Activated CD4-positive, alpha-beta memory T cell treated with anti-CD3 and anti-CD28 coated beads, Interleukin-2, amount 10 ng/mL, durations not matched to agents 7 days and 5 days (primary cell): ENCODE measurements around the gene RAB5A. TPM values are rescaled to one million over a fixed set of nuclear protein-coding genes. Genes with fewer than 3 reads are reported as not detected.
"Not testable (repeated sequence)": the region's sequence is repeated elsewhere in the genome, so short reads cannot be mapped to it uniquely, and the experiment has no call there.

Source experiments
- CTCF ChIA-PET: fragments of 350-600 bp; sonication (Branson Sonifier 250); formaldehyde crosslinking; loops from one replicate; lab custom pipeline; 2021; ENCODE audit warnings: antibody characterized with exemption, inconsistent platforms; lab: Charles Lee
- POLR2A ChIA-PET: fragments of 350-600 bp; sonication (Branson Sonifier 250); formaldehyde crosslinking; loops from one replicate; lab custom pipeline; 2021; ENCODE audit warnings: antibody characterized with exemption; lab: Charles Lee
- DNase-seq: peaks from one replicate; pipeline ENCODE4 v3.0.0-alpha.2; 2020
- H3K27ac Mint-ChIP-seq: one replicate; pipeline ENCODE4 v1.8.0; 2021; ENCODE audit warnings: mild to moderate bottlenecking, mixed read lengths
- H3K27me3 Mint-ChIP-seq: one replicate; pipeline ENCODE4 v1.8.0; 2021; ENCODE audit warnings: mixed read lengths
- H3K36me3 Mint-ChIP-seq: one replicate; pipeline ENCODE4 v1.8.0; 2021; ENCODE audit warnings: low read depth, mixed read lengths
- H3K4me1 Mint-ChIP-seq: one replicate; pipeline ENCODE4 v1.8.0; 2021; ENCODE audit warnings: mixed read lengths
- H3K4me3 Mint-ChIP-seq: one replicate; pipeline ENCODE4 v1.8.0; 2021; ENCODE audit warnings: mild to moderate bottlenecking, mixed read lengths
- H3K9me3 Mint-ChIP-seq: one replicate; pipeline ENCODE4 v1.8.0; 2021; ENCODE audit warnings: mixed read lengths
- total RNA-seq, 2 experiments: library from RNA; stranded (reverse); gene quantifications; one replicate each; pipeline ENCODE4 v1.2.3, GENCODE V29; 2021

RAB5A gene
- total RNA-seq, 2 experiments from 2014 or later, result 60.0 to 64.5 TPM

GRCh38 chr3:20012164-20012563 is 65.3 kb downstream of the RAB5A start, which contains the start of gene PP2D1:
TSS of gene PP2D1 (minus strand) at chr3:20012264. CDS start at chr3:20012072, 192 bp downstream.
- no peak for DNase-seq
- no peaks in the 10 kb centered on the region for H3K9me3 Mint-ChIP-seq
- no peaks in the 10 kb centered on the region for H3K36me3 Mint-ChIP-seq
- POLR2A ChIA-PET, result no interaction called here
- H3K4me3 Mint-ChIP-seq, result no peak within 1 kb of the TSS
- CTCF ChIA-PET, result no interaction called here
- no peak within 1 kb of the TSS for H3K27ac Mint-ChIP-seq
- no peaks in the 10 kb centered on the region for H3K4me1 Mint-ChIP-seq
- H3K27me3 Mint-ChIP-seq, result no peaks in the 10 kb centered on the region

GRCh38 chr3:20013396-20013795 is 66.5 kb downstream of the RAB5A start:
- Mint-ChIP-seq H3K4me3 (no peak overlapping the region), H3K27ac (no peak overlapping the region), H3K9me3 (no peaks in the 10 kb centered on the region), H3K27me3 (no peaks in the 10 kb centered on the region), H3K36me3 (no peaks in the 10 kb centered on the region), H3K4me1 (no peaks in the 10 kb centered on the region)
- ChIA-PET POLR2A (no interaction called here), CTCF (no interaction called here)
- no peak for DNase-seq

GRCh38 chr3:20015525-20015924 is 68.6 kb downstream of the RAB5A start:
- Mint-ChIP-seq H3K27ac (no peak overlapping the region), H3K4me1 (no peaks in the 10 kb centered on the region), H3K4me3 (no peak overlapping the region), H3K27me3 (no peaks in the 10 kb centered on the region), H3K9me3 (no peaks in the 10 kb centered on the region), H3K36me3 (no peaks in the 10 kb centered on the region)
- POLR2A ChIA-PET, result no interaction called here
- CTCF ChIA-PET, result interaction anchor here (0.7 kb wide), 1 partner anchor 169 kb away, joined by 3 read pairs; no protein-coding TSS in a partner anchor
- no peak for DNase-seq

- CTCF ChIA-PET, result interaction anchor here (0.7 kb wide), 1 partner anchor 168 kb away, joined by 3 read pairs; no protein-coding TSS in a partner anchor
- POLR2A ChIA-PET, H3K27ac Mint-ChIP-seq, H3K9me3 Mint-ChIP-seq, H3K4me1 Mint-ChIP-seq, DNase-seq, H3K27me3 Mint-ChIP-seq, H3K36me3 Mint-ChIP-seq, H3K4me3 Mint-ChIP-seq: not testable (repeated sequence)
These were observed 69.2 kb downstream of the RAB5A start for GRCh38 chr3:20016076-20016475.

- POLR2A ChIA-PET, result no interaction called here
- peaks cover 7% of the 10 kb centered on the region for H3K4me1 Mint-ChIP-seq
- no peaks in the 10 kb centered on the region for H3K9me3 Mint-ChIP-seq
- no peak overlapping the region for H3K4me3 Mint-ChIP-seq
- DNase-seq, result no peak
- no peaks in the 10 kb centered on the region for H3K36me3 Mint-ChIP-seq
- CTCF ChIA-PET, result no interaction called here
- no peak overlapping the region for H3K27ac Mint-ChIP-seq
- no peaks in the 10 kb centered on the region for H3K27me3 Mint-ChIP-seq
These were observed 76.2 kb downstream of the RAB5A start for GRCh38 chr3:20022954-20023622.

- H3K4me3 Mint-ChIP-seq, result no peak overlapping the region
- H3K36me3 Mint-ChIP-seq, result no peaks in the 10 kb centered on the region
- ChIA-PET POLR2A (no interaction called here), CTCF (interaction anchor here (1.0 kb wide), 1 partner anchor 11 kb away, joined by 3 read pairs; no protein-coding TSS in a partner anchor)
- DNase-seq, result no peak
- no peaks in the 10 kb centered on the region for H3K27me3 Mint-ChIP-seq
- no peaks in the 10 kb centered on the region for H3K9me3 Mint-ChIP-seq
- H3K4me1 Mint-ChIP-seq, result peaks cover 7% of the 10 kb centered on the region
- H3K27ac Mint-ChIP-seq, result no peak overlapping the region
These were observed 76.9 kb downstream of the RAB5A start for GRCh38 chr3:20023623-20024405.

- Mint-ChIP-seq H3K27me3 (no peaks in the 10 kb centered on the region), H3K4me3 (no peak overlapping the region), H3K27ac (no peak overlapping the region), H3K9me3 (no peaks in the 10 kb centered on the region), H3K36me3 (no peaks in the 10 kb centered on the region), H3K4me1 (peaks cover 7% of the 10 kb centered on the region)
- ChIA-PET POLR2A (no interaction called here), CTCF (no interaction called here)
- no peak for DNase-seq
These were observed 80.2 kb downstream of the RAB5A start for GRCh38 chr3:20027136-20027535.

GRCh38 chr3:20028905-20029331 is 82.0 kb downstream of the RAB5A start:
- CTCF ChIA-PET, result no interaction called here
- POLR2A ChIA-PET, result no interaction called here
- Mint-ChIP-seq H3K4me1 (peaks cover 7% of the 10 kb centered on the region), H3K9me3 (no peaks in the 10 kb centered on the region), H3K27me3 (no peaks in the 10 kb centered on the region), H3K27ac (no peak overlapping the region), H3K36me3 (no peaks in the 10 kb centered on the region), H3K4me3 (no peak overlapping the region)
- no peak for DNase-seq

- H3K4me3 Mint-ChIP-seq, POLR2A ChIA-PET, H3K4me1 Mint-ChIP-seq, H3K9me3 Mint-ChIP-seq, CTCF ChIA-PET, DNase-seq, H3K27me3 Mint-ChIP-seq, H3K36me3 Mint-ChIP-seq, H3K27ac Mint-ChIP-seq: not testable (repeated sequence)
These were observed 85.0 kb downstream of the RAB5A start for GRCh38 chr3:20031939-20032338.

Other genes starting within 250 kb of the RAB5A start
- under 1 TPM in 1 of 2 experiments, not detected in 1; 0.58 TPM for gene EFHB, start 12.9 kb upstream of the RAB5A start, total RNA-seq
- gene PP2D1, start 65.2 kb downstream of the RAB5A start, total RNA-seq, result not detected
- gene KAT2B, start 93.3 kb downstream of the RAB5A start, total RNA-seq, result 100 to 1,000 TPM; 129 to 134 TPM
- gene SGO1, start 239.1 kb downstream of the RAB5A start, total RNA-seq, result 10 to 100 TPM; 38.3 to 39.4 TPM